ENCODE data around the gene SLC18A2.
"Not testable (repeated sequence)": the region's sequence is repeated elsewhere in the genome, so short reads cannot be mapped to it uniquely, and the experiment has no call there.

The SLC18A2 gene

GRCh38 chr10:117266400-117266799 is 25.5 kb downstream of the SLC18A2 start:
- DNase-seq = no peak

- DNase-seq = no peak
Observed at GRCh38 chr10:117266812-117267211, 25.9 kb downstream of the SLC18A2 start.

DNA sequence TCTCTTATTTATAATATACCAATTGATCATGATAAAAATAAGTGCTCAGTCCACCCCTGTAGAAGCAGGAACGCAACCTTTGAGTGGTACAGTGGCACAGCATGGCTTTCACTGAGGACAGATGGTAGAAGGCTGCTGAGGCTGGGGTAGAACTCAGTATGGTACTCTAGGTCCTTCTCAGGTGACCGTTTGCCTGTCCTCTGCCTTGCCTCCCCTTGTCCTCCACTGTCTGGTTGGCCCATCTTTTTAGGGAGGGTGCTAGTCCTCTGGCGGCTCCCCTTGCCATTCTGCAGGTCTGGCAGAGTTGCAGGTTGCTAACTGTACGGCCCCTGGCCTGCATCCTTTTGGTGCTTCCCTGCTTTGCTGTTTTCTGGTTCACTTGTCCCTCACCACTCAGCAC is 27.3 kb downstream of the SLC18A2 start:
- no peak for DNase-seq

- DNase-seq = no peak
Observed at GRCh38 chr10:117268907-117269306, 28.0 kb downstream of the SLC18A2 start.

DNA sequence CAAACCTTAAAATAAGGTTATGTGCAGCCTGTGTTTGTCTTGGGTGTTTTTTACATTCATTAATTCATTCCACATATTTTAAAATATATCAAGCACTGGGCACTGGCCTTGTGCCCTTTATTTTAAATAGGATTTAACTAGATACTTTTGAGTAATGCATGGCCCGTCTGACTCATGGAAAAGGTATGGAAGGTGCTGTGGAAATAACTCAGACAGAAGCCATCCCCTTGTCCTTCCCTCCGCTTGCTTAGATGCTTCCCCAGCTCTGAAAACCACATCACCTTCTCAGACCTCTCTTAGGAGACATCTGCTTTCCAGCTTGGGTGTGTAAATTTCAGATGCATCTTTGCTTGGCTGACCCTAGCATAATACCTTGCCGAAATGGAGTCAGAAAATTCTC is 30.5 kb downstream of the SLC18A2 start:
- DNase-seq = no peak

GRCh38 chr10:117272195-117273076 is 31.5 kb downstream of the SLC18A2 start:
- DNase-seq = no peak

GRCh38 chr10:117273980-117274379 is 33.1 kb downstream of the SLC18A2 start:
- DNase-seq = no peak

GRCh38 chr10:117274509-117274908 is 33.6 kb downstream of the SLC18A2 start:
- DNase-seq = no peak

GRCh38 chr10:117275121-117275520 is 34.2 kb downstream of the SLC18A2 start:
- no peak for DNase-seq

GRCh38 chr10:117277675-117278074 is 36.8 kb downstream of the SLC18A2 start:
- no peak for DNase-seq

DNA sequence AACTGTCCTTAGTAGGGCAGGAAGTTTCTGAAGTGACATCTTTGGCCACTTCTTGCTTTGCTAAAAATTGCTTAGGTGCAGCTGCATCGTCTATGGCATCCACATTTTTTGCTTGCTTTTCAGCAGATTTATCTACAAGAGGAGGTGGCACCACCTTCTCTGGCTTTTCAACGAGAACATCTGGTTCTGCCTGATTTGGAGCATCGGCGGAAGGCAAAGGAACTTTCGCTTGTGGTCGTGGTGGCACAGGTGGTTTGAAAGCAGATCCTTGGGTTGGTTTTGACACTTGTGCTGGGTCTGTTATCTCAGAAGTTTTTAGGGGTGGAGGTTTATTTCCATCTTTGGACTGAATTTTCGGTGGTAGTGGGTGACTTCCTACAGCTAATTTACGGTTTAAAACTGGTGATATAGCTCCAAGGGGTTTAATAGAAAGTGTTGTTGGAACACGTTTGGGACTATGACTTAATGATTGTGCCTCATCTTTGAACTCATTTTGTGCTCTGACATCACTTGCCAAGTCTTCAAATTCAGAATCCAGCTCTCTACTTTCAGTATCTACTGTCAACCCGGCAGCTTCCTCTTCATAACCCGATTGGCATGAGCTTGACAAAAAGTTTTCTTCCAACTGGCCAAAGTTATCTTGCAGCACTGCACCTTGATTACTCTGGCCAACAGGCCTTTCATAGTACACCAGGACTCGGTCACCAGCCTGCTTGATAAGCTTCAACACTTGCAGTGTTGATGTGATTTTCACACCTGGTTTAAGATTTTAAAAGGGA is 44.0 kb downstream of the SLC18A2 start:
- DNase-seq = no peak

- DNase-seq = not testable (repeated sequence)
Observed at GRCh38 chr10:117290872-117291271, 50.0 kb downstream of the SLC18A2 start.

- no peak for DNase-seq
Observed at GRCh38 chr10:117294039-117294645, 53.2 kb downstream of the SLC18A2 start.

- no peak for DNase-seq
Observed at GRCh38 chr10:117294735-117295134, 53.8 kb downstream of the SLC18A2 start.

- no peak for DNase-seq
Observed at GRCh38 chr10:117298219-117298618, 57.3 kb downstream of the SLC18A2 start.

GRCh38 chr10:117299435-117299834 is 58.5 kb downstream of the SLC18A2 start:
- no peak for DNase-seq

DNA sequence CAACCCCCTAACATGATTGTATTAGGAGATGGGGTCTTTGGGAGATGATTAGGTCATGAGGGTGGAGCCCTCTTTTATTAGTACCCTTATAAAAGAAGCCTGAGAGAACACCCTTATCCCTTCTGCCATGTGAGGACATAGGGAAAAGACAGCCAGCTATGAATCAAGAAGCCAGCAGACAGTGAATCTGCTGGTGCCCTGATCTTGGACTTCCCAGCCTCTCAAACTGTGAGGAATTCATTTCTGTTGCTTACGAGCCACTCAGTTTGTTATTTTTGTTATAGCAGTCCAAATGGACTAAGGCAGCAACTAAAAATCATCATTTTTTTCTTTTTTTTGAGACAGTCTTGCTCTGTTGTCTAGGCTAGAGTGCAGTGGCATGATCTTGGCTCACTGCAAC is 59.8 kb downstream of the SLC18A2 start:
- DNase-seq = no peak

GRCh38 chr10:117303451-117303850 is 62.5 kb downstream of the SLC18A2 start:
- not testable (repeated sequence) for DNase-seq

- no peak for DNase-seq
Observed at GRCh38 chr10:117306674-117307073, 65.8 kb downstream of the SLC18A2 start.

DNA sequence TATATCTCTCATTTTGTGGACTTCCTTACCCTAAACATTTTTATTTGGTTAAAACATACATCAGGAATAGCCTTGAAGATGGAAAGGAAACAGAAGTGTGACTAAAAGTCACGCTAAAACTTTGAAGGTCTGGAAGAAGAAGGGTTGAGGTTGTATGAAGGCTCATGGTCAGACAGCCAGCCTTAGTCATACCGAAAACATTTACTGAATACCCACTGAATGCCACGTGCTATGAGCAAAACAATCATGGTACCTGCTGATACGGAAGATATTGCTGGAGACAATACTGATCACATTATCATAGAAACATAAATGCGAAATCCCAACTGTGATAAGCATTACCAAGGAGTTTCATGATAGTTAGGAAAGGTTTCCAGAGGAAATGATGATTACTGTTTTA is 70.3 kb downstream of the SLC18A2 start:
- DNase-seq = no peak

GRCh38 chr10:117312430-117312829 is 71.5 kb downstream of the SLC18A2 start:
- no peak for DNase-seq

DNA sequence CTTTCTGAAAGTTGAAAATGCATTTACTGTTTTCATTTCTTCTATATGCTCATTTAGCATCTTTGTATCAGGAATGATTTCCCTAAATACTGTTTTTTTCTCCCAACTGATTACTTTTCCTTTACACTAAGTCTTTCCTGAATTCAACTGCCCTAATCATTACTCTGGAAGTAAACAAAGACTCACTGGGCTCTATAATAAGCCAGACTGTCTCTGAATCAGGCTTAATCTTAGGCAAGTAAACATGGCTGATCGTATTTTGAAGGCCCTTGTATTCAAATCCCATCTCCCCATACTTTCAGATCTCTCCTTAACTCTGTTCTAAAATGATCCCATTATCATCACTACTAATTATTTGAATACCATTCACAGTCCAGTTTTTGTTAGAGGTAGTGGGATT is 72.7 kb downstream of the SLC18A2 start:
- DNase-seq = no peak

DNA sequence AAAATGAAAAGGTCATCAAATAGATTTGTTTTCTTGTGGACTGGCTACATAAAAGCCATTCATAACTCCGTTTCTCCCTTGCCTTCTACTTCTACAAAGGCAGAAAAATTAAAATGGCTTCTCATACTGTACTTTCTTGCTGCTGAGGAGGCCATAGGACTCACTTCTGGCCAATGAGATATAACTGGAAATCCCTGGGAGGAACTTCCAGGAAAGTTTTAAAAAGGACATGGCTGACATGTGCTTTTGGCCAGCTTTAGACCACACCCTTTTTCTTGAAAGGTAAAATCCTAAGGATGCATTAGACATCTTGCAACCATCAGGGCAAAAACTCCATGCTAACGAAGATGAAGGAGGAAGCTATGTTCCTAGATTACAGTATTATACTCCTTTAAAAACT is 75.8 kb downstream of the SLC18A2 start:
- no peak for DNase-seq

DNA sequence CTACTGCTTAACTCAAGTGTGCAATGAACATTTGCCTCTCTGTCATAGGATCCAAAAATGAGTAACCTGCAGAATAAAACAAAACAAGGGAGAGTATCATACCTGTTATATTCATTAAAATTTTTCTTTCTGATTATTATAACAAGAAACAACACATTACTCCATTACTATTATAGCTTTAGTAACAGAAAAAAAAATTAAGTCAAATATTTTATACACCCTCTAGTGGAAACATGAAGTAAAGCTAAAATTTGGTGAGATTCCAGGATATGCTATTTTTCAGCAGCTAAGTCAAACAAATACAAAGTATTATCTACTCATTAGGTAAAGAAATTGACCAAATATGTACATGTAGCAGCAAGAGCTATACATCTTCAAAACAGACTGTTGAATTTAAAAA is 78.0 kb downstream of the SLC18A2 start:
- DNase-seq = peak in 1 of 2 experiments; percentile 14

Data from SW 1271 (cell line).